Neural cell (in vitro differentiated cells): ENCODE measurements around the gene SCG5.

Experiments
- CTCF ChIP-seq: fragments of 450-650 bp; IDR thresholded peaks from 2 replicates; pipeline ENCODE4 v1.5.1; 2014; ENCODE audit warnings: antibody characterized with exemption, mild to moderate bottlenecking, moderate library complexity; ENCODE audit not compliant: poor library complexity, severe bottlenecking
- EP300 ChIP-seq: fragments of 450-650 bp; conservative IDR thresholded peaks from 2 replicates; pipeline ENCODE4 v1.6.1; 2014; ENCODE audit warnings: antibody characterized with exemption, mild to moderate bottlenecking, moderate library complexity; ENCODE audit not compliant: poor library complexity, severe bottlenecking
- EZH2 ChIP-seq: fragments of 200-600, 300-800 bp; shearing (Covaris generic), sonication (generic); IDR thresholded peaks from 2 replicates; pipeline ENCODE4 v1.6.1; 2014; ENCODE audit warnings: antibody characterized with exemption, low read length, borderline replicate concordance, mild to moderate bottlenecking; ENCODE audit not compliant: insufficient read depth, poor library complexity, severe bottlenecking
- MXI1 ChIP-seq: fragments of 450-650 bp; conservative IDR thresholded peaks from 2 replicates; pipeline ENCODE4 v1.6.1; 2014; ENCODE audit warnings: antibody characterized with exemption, mild to moderate bottlenecking; ENCODE audit not compliant: poor library complexity, severe bottlenecking
- POLR2AphosphoS5 ChIP-seq: IDR thresholded peaks from 2 replicates; pipeline ENCODE4 v1.6.1; 2012
- REST ChIP-seq: IDR thresholded peaks from 2 replicates; pipeline ENCODE4 v1.6.1; 2012; ENCODE audit warnings: borderline replicate concordance
- SMC3 ChIP-seq: fragments of 450-650 bp; conservative IDR thresholded peaks from 2 replicates; pipeline ENCODE4 v1.6.1; 2014; ENCODE audit warnings: antibody characterized with exemption, mild to moderate bottlenecking, moderate library complexity; ENCODE audit not compliant: poor library complexity
- TAF1 ChIP-seq: IDR thresholded peaks from 2 replicates; pipeline ENCODE4 v1.6.1; 2012; ENCODE audit warnings: low read depth

DNA sequence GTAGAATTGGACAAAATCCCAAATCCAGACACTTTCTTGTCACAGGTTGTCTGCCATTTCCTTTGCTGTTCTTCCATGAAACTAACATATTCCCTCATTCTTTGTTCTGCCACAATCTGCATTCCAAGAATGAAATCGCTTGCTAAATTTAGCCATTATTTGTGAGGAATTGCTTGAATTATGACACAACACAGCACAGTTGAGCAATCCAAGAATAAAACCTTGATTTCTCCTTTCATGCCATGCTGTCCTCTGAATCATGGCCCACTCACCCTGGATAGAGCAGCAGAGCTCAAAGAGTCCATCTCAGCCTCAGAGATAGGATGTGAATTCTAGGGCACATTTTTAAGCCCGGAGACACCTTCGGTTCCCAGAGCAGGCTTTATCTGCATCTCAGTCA, 41.1 kb downstream of the SCG5 start:
- TF ChIP-seq CTCF = no peak
- TF ChIP-seq EP300 = no peak
- no peak for TF ChIP-seq SMC3
- TF ChIP-seq TAF1 = no peak
- TF ChIP-seq POLR2AphosphoS5 = no peak
- no peak for TF ChIP-seq EZH2
- no peak for TF ChIP-seq REST
- no peak for TF ChIP-seq MXI1
